ENCODE results near the gene CDK17. TPM values are rescaled to one million over a fixed set of nuclear protein-coding genes. Genes with fewer than 3 reads are reported as not detected.

Gene CDK17
- total RNA-seq, 2 donors from 2014 or later: 20.9 to 27.1 TPM

- H3K4me1 ChIP-seq: peaks cover 0 to 49% of the 10 kb centered on the region in 2 donors
- no peak for DNase-seq (ENCODE audit: low spot score)
- H3K9me3 ChIP-seq: no peaks in the 10 kb centered on the region
- H3K36me3 ChIP-seq: no peaks in the 10 kb centered on the region
- H3K27me3 ChIP-seq: no peaks in the 10 kb centered on the region
- no peak overlapping the region for H3K27ac ChIP-seq
- no peak overlapping the region for H3K4me3 ChIP-seq
- TF ChIP-seq CTCF (IDR thresholded peaks at IDR 0.05): no peak
Observed at GRCh38 chr12:96378319-96378718, 21.9 kb downstream of the CDK17 start.

GRCh38 chr12:96376865-96377264 is 23.4 kb downstream of the CDK17 start:
- no peak for TF ChIP-seq CTCF (IDR thresholded peaks at IDR 0.05)
- Histone ChIP-seq H3K27ac (no peak overlapping the region), H3K36me3 (no peaks in the 10 kb centered on the region), H3K4me3 (no peak overlapping the region), H3K9me3 (no peaks in the 10 kb centered on the region), H3K27me3 (no peaks in the 10 kb centered on the region), H3K4me1 (peaks cover 0 to 57% of the 10 kb centered on the region in 2 donors)
- DNase-seq (ENCODE audit: low spot score): no peak

DNA sequence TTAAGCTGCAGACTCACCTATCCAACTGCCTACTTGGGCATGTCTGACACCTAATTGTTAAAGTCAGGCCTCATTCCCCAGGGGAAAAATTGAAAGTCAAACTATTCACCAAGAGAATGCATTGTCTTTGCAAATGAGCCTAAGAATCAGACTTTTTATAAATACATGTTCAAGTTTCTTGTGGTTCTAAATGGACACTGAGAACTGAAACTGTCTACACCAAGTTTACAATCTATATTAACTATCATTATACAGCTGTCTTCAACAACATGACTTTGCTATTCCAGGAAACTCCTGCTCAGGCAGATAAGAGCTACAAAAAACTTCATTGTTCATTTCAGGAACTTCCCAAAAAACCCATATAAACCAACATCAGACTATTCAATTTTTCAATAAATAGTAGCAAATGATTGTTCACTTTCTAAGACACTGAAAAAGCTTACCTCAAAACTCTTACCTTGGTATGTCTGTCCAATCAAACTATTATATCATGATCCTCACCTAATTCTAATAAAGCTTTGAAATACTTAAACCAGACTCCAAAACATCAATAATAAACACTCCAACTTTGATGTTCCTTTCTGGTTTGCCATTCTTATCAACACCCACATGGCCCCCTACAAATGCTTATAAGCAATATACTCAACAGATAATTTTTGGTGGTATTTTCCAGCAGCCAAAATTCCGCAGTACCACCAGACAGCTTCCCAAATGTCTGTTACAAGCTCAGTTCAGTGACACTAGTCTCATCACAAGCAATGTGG is 24.2 kb downstream of the CDK17 start:
- no peak for DNase-seq (ENCODE audit: low spot score)
- Histone ChIP-seq H3K36me3 (no peaks in the 10 kb centered on the region), H3K27me3 (no peaks in the 10 kb centered on the region), H3K4me3 (no peak overlapping the region), H3K4me1 (peaks cover 0 to 58% of the 10 kb centered on the region in 2 donors), H3K9me3 (no peaks in the 10 kb centered on the region), H3K27ac (no peak overlapping the region)
- TF ChIP-seq CTCF (IDR thresholded peaks at IDR 0.05): no peak

DNA sequence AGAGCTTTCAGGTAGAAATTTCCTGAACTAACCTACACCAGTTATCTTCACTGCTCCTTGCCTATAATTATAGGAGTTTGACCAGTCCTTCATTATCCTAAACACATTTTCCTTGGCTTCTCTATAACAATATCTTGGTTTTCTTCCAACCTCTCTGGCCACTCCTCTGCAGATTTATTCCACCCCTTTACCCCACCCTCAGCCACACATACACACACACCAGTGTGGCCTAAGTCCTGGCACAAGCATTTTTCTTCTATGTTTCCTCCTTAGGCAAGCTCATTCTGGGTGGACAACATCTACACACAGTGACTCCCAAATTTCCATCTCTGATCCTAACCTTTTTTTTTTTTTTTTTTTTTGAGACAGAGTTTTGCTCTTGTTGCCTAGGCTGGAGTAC is 25.1 kb downstream of the CDK17 start:
- Histone ChIP-seq H3K27ac (no peak overlapping the region), H3K4me1 (peaks cover 0 to 59% of the 10 kb centered on the region in 2 donors)
- no peak for TF ChIP-seq CTCF (IDR thresholded peaks at IDR 0.05)

DNA sequence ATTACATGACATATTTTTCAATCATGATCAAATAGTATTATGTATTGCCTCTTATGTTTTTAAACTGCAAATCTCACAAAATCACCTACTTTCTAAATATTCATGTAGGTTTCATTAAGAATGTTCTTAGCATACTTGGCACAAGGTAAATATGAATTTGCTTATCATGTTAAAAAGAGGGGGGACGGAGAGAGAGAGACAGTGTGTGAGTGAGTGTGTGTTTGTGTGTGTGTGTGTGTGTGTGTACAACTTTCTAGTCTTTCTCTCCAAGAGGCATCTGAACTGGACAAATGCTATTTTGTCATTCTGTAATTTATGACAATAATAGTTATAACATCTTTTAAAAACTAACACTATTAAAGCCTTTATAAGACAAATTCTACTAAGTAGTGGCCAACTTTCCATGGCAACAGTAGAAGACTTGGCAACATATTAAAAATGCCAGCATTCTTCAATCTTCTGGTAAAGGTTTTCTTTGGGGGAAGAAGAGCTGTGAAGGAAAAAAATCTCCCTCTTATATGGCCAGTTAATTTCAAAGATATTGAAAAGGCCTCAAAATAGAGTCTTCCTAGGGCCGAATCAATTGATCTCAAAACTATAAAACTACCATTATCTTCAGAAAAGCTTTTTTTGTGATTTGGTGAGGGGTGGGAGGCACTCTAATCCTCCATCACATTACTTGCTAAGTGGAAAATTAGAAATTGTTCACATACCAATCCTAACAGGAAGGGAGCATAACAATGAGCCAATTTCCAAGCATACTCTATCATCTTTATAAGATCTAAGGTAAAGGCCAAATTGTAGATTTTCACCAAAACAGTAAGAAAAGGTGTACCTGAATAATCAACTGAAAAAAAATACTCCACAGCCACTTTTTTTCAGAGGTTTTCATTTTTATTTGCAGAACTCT is 28.2 kb downstream of the CDK17 start:
- TF ChIP-seq CTCF (IDR thresholded peaks at IDR 0.05): no peak
- H3K4me1 ChIP-seq: peaks cover 0 to 75% of the 10 kb centered on the region in 2 donors
- H3K27ac ChIP-seq: no peak overlapping the region

More for the DNA sequence above, 25.1 kb downstream of the CDK17 start:
- Histone ChIP-seq H3K36me3 (no peaks in the 10 kb centered on the region), H3K27me3 (no peaks in the 10 kb centered on the region), H3K4me3 (no peak overlapping the region), H3K9me3 (no peaks in the 10 kb centered on the region)
- no peak for DNase-seq (ENCODE audit: low spot score)

More for the DNA sequence above, 28.2 kb downstream of the CDK17 start:
- no peak for DNase-seq (ENCODE audit: low spot score)
- no peaks in the 10 kb centered on the region for H3K27me3 ChIP-seq
- no peak overlapping the region for H3K4me3 ChIP-seq
- no peaks in the 10 kb centered on the region for H3K9me3 ChIP-seq
- no peaks in the 10 kb centered on the region for H3K36me3 ChIP-seq

Data from right atrium auricular region (tissue), 2 donors.